Activated naive CD8-positive, alpha-beta T cell treated with anti-CD3 and anti-CD28 coated beads, Interleukin-2, amount 50 U/mL, for 16 hours (primary cell): ENCODE measurements around the gene IFRD1.
A peak's percentile ranks its signal among the peaks of the same experiment; 100 is the strongest.

Experiments used
- DNase-seq: peaks from one replicate; pipeline ENCODE4 v3.0.0-alpha.2; 2020; ENCODE audit warnings: low read depth, low spot score

The IFRD1 gene, protein sequence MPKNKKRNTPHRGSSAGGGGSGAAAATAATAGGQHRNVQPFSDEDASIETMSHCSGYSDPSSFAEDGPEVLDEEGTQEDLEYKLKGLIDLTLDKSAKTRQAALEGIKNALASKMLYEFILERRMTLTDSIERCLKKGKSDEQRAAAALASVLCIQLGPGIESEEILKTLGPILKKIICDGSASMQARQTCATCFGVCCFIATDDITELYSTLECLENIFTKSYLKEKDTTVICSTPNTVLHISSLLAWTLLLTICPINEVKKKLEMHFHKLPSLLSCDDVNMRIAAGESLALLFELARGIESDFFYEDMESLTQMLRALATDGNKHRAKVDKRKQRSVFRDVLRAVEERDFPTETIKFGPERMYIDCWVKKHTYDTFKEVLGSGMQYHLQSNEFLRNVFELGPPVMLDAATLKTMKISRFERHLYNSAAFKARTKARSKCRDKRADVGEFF

DNA sequence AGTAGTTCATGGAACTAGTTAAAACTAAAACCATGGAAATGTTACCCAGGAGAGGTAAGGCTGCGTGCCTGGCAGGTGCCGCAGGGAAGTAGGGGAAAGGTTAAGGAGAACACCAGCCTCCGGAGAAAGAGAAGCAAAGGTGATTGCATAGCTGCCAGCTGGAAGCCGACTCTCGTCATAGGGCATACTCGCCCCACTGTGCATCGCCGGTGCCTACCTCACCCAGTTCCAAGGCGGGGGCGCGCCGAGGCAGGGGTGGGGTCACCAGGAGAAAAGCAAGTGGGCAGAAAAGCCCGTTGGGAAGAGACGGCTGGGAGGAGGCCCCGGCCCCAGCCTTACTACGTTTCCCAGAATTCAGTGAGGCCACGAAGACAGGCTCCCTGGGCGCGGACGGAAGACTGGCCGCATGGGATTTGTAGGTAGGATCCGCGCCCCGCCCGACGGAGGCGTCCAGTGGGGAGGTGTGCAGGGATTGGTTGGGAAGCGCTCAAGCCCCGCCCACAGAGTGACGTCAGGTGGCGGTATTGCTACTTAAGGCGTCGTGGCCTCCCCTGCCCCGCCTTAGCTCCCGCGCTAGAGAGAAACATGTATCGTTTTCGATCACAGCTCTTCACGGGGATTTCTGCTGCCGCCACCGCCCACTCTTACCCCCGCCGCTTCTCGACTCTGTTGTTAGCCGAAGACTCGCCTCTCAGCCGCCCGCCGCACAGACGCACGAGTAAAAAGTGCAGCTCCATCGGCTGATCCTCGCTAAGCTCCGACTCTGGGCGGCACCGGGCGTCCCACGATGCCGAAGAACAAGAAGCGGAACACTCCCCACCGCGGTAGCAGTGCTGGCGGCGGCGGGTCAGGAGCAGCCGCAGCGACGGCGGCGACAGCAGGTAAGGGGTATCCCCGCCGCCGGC lies at the start of gene IFRD1:
Gene IFRD1, plus strand, starts transcription at position 559 of the 905 bp plus-strand sequence. Its CDS starts 229 bp downstream, at position 788.
- DNase-seq: peak; percentile 96

DNA sequence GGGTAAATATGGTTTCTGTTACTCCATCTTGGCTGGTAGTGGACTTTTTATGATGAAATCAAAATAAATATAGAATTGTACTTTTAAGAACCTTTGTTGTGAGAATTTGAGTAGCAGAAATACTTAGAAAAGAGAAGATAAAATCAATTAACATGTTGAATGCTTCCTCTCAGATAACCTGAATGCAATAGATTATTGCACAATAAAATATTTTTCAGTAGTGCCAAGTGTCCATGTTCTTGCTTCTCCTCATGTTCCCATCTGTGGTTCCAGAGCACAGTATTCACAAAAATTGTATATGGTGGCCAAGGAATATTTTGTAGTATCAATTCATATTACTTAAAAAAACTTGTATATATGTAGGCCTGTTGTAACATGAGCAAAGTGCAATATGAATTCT lies 45.9 kb upstream of the IFRD1 start:
- DNase-seq: no peak

DNA sequence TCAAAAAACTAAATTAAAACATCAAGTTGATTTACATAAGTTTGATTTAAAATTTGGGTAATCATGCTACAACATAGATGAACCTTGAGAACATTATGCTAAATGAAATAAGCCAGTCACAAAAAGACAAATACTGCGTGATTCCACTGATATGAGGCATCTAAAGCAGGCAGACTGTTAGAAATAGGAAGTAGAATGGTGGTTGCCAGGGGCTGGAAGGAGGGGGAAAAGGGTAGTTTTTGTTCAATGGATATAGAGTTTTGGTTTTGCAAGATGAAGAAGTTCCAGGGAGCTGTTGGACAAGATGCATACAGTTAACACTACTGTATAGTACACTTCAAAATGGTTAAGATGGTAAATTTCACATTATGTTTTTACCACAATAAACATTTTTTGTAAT lies 45.0 kb upstream of the IFRD1 start:
- no peak for DNase-seq

DNA sequence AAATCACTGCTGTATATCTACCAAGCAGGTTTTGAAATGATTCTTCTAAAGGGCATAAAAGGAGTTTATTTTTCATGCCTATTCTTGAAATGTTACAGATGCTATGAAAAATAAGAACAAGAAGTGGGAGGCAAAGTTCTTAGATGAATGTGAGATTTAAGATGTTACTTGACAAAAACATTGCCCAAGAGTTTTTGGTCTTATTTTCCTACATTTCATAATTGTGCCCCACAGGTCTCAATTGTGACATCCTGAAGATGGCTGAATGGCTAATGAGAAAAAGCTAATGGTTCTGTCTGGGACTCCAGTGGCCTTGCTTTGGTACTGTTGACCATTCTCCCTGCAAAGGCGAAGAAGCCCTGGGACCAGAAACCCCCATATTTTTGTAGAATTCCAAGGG lies 43.0 kb upstream of the IFRD1 start:
- DNase-seq: no peak

DNA sequence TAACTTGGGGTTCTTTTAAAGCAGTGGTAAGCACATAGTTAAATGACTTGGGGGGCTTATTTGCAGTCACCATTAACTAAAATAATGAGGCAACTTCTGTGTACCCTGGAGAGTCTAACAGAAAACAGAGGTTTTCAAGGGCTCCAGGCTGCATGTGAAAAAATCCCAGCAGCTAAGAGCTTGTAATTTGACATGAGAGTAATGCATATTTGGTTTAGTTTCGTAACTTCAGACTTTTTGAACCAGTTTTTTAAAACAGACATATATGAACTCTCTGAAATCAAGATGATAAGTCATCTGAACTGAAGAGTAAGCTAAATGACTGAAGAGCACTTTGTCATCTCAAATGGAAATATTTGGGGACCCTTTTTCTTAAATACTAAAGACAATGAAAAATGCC lies 40.2 kb upstream of the IFRD1 start:
- no peak for DNase-seq

DNA sequence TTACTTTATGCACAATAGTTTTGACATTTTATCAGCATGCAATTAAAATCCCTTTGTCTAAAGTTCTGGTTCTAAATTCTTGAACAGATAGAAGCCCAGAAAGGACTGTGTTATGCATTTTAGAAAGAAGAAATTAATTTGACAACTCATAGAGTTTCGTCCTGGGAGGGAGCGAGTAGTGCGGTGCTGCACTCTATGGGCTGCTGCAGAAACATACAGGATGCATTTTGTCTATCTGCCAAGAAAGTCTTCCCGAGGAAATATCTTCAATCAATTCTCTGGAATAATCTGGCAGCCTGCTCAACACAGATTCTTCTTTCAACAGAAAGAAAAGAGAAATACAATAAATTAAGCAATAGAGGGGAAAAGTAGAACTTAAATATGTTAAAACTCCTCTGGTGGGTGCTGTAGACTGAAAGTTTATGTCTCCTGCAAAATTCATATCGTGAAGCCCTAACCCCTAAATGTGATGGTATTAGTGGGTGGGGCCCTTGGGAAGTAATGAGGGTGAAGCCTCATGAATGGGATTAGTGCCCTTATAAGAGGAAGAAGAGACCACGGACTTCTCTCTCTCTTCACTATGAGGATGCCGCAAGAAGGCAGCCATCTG lies 39.0 kb upstream of the IFRD1 start:
- no peak for DNase-seq

DNA sequence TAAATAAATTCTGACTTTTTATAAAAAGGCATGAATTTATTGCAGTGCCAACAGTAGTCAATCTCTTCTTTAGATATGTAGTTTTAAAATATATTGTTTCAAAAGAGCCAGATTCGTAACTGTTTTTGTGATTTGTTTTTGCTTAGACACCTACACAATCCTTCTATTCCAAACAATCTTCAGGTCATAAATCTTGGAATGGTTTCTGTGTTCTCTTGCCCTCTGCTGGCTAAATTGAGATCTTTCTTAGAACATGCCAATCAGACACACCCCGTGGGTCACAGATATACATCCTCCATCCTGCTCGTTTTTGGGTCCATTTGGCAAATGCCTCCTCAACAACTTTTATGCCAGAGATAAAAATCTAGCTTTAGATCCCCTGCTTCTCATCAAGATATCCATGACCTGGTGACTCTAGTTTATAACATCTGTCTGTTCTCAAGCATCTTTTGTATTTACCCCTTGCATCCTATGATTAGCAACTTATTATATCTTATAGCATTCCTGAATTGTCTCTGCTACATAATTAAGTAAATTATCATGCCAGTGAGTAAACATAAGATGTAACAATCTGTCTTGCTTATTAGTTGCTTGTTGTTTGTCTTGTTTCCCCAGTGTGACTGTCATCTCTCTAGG lies 35.3 kb upstream of the IFRD1 start:
- no peak for DNase-seq

DNA sequence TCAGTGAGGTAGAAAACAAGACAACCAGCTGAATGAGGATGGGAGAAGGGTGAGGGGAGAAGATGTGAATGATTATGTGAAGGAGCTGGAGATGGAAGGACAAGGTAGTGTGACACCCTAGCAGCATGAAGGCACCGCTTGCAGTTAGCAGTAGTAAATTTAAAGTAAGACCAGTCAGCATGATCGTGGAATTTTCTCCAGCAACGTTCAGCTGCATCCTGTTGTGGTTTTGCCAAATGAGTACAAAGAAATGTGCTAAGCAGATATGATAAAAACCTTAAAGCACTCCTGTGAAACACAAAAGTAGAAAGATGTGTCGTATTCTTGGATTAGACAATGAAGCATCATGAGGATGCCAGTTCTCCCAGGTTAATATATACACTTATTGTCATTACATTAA lies 34.1 kb upstream of the IFRD1 start:
- DNase-seq: no peak

DNA sequence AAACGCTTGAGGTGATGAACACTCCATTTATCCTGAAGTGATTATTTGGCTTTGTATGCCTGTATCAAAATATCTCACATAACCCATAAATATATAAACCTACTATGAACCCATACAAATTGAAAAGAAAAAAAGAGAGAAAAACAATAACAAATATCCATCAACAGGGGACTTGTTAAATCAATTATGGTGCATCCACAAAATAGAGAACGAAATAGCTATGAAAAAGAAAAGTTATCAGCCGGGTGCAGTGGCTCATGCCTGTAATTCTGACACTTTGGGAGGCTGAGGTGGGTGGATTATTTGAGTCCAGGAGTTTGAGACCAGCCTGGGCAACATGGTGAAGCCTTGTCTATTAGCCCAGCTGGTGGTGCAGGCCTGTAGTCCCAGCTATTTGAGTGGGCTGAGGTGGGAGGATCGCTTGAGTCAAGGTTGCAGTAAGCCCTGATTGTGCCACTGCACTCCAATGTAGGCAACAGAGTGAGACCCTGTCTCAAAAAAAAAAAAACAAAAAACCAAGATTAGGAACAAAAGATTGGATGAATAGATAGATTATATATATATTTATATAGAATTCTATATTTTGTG lies 30.6 kb upstream of the IFRD1 start:
- no peak for DNase-seq

DNA sequence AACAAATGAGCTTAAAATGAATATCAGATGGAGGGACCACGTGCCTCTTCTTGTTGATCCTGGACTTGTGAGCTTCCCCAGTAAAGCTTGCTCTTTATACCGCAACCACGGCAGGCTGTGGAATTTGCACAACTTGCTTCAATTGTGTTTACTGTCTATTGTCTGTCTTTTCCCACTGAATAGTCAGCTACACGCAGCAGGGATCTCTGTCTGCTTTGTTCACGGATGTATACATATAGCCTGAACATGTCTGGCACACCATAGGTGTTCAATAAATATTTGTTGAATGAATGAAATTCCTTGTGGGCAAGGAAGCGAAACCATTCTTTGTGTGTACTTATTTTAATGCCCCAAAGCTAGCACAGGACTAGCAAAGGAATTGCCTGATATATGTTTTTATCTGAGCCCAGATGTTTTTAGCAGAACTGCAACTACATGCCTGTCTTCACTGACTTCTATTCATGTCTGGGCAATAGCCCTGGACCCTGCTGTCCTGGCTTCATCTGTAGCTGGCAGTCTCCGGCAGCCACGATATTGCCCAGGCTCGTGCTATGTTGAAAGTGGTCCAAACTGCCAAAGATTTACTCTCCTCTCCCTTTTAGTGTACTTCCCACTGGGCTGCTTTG lies 29.9 kb upstream of the IFRD1 start:
- DNase-seq: no peak

DNA sequence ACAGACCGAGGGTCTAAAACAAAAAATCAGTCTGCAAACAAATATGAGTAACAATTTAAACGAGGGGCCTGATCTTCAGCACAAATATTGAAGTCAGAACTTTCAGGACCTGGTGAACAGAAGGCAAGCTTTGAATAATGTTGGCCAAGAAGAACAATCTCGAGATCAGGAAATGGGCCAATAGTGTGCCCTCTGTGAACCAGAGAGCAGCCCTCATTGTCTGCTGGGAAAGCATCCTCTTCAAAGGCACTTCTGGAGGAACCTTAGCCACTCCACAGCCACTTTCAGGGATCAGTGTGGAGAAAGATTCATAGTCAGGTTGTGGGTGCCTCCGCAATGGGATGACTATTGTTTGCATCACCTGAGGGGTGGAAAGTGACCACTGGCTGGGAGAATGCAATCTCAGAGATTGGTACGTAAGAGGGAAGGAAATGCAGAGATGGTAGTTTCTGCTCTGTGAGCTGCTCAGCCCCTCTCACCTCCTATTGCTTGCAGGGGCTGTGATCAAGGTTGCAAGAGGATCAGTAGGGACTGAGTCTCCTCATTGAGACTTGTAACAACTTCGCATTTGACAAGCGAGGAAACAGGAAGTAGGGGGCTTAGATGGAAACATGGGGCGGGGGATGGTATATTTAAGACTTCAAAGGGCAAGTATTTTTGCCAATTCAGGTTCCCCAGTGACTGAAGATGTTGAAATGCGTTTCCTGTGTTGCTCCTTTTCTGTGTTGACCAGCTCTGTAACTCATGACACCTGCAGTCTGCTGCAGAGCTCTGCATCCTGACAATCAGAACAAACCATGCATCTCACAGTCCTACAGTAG lies 28.4 kb upstream of the IFRD1 start:
- no peak for DNase-seq

DNA sequence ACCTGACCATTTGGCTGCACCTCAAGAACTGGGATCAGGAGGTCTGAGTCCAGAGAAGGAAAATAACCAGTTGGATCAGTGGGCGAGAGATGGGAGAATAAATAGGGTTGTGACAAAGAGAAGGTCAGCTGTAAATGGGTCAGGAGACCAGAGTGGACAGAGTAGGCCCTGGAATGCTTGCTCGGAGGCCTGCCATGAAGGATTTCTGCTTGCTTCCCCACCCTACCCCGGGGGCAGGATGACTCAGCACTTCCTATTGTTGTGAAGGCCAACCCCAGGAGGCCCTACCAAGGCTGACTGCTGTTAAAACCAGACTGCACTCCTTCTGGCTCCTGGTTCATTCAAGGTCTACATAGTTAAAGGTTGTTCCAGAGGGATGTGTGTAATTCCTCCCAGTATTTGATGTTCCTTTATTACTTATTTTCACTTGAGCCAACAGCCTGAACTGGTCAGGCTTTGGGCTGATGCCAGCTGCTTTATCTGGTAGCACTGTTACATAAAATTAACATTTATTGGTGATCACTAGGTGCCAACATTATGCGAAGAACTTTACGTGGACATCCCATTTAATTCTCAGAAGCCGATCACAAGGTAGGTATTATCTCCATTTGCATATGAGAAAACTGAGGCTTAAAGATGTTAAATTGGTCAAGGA lies 27.3 kb upstream of the IFRD1 start:
- no peak for DNase-seq

DNA sequence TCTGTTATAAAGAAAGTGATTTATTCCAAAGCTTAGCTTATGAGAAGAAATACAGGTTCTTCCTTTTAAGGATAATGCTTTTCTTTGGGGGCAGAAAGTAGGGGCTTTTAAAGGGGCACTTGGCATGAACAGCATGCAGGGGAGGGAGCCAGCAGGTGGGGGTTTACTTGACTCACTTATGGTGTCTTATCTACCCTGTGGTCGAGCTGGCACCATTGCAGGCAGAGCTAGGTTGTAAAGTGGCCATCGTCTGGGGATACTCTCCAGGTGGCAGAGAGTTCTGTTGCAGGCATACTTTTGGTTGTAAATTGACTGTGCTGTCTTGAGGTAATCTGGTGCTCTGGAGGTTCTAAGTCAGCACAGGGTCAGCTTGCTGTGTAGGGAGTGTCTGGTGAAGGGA lies 26.3 kb upstream of the IFRD1 start:
- DNase-seq: no peak

DNA sequence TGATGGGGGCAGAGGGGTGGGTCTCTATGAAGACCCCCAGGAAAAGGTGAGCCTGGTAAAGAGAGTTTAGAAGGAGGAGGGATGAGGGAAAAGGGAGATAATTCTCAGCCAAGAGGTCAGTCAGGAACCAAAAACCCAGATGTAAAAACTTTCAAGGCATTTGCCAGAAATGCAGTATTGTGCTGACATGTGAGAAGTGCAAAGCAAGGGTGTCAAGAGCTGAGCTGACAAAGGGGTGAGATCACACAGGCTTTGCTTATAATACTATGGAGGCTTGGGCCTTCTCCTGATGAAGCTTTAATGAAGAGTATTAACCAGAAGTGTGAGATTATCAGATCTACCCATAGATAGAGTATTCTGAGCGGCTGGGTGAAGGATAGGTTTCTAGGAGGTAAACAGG lies 22.3 kb upstream of the IFRD1 start:
- DNase-seq: no peak

DNA sequence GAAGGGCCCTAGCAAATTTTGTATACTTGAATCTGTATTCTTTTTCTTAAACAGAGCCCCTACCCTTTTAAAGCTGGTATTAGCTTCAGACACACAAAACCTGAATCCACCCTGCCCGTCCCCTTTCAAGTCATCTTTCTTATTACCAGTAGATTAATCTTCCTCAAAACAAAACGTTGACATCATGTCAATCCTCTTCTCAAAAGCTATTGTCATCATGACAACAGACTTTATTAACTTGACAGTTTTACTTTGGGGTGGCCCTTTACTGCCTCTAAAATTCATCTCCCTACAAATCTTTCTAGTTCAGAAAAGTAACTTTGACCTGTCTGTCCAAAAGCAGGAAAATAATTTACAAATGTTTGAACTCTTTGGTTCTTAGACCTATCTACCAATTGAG lies 21.5 kb upstream of the IFRD1 start:
- no peak for DNase-seq

DNA sequence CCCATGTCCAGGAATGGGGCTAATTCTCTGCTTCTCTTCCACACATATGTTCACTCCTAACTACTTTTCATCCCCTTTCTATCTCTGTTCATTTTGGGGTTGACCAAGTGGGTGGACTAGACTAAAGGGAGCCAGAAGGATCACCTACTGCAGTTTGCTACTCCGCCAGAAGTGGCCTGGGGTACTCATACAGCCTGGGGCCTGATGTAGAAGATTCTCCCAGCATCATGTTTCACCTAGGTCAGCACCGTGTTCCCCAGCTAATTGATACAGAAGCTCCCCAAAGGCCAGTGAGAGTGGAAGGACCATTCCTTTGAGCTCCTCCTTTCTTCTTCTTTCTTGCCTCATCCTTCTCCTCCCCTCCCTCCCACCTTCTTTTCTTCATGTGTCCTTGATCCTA lies 19.6 kb upstream of the IFRD1 start:
- DNase-seq: no peak

DNA sequence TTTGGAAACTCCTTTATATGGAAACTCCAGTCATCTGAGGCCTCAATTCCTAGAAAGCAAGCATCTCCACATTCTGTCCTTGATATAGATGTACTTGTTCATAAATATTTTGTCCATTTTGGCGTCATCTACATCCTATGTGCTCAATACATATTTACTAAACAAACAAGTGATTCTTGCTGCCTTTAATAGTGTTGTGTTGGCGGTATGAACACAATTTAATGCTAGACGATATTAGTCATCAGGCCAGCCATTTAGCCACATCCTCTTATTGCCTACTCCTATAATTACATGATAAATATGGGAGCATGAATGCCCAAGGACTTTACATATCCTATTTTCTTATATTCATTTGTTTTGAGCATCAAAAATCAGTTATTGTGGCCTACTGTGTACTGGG lies 18.5 kb upstream of the IFRD1 start:
- no peak for DNase-seq

DNA sequence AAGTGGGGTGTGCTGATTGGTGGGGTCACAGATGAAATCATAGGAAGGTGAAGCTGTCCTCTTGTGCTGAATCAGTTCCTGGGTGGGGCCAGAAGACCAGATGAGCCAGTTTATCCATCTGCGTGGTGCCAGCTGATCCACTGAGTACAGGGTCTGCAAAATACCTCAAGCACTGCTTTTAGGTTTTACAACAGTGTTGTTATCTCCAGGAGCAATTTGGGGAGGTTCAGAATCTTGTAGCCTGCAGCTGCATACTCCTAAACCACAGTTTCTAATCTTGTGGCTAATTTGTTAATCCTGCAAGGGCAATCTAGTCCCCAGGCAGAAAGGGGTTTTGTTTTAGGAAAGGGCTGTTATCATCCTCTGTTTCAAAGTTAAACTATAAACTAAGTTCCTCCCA lies 17.0 kb upstream of the IFRD1 start:
- no peak for DNase-seq

DNA sequence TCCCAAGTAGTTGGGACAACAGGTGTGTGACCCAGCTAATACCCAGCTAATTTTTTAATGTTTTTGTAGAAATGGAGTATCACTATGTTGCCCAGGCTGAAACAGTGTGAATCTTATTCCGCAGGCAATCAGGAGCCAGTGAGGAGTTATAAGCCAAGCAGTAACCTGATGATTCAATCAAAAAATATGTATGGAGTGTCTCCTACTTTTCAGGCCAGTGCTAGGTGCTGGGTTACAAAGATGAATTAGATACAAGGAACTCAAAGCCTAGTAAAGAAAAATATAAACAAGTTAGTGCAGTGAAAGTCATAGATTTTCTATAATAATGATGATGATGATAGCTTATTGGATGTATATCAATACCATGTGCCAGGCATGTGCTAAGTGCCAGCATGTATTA lies 13.2 kb upstream of the IFRD1 start:
- DNase-seq: no peak

DNA sequence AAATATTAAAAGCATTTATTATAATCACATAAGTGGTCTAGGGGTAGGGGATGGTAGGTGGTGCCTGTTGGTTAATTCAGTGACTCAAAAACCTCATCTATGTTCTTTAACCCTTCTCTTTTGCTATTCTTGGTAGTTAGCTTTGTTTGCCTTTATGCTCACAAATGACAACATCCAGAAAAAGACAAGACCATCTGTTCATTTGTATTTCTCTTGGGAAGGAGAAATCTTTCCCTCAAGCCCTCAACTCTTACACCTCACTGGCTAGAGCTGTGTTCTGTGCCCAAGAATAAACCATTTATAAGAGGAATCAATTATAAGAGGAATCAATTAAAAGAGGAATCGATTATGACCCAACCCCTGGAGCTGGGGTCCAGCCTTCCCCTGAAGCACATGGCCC lies 10.8 kb upstream of the IFRD1 start:
- DNase-seq: no peak
